H1 (cell line): ENCODE results near the gene AMN. TPM values are rescaled to one million over a fixed set of nuclear protein-coding genes. Genes with fewer than 3 reads are reported as not detected.

Experiments
- CTCF ChIA-PET: fragments of 300-600 bp; sonication (Branson Sonifier 250); formaldehyde crosslinking; loops from one replicate; lab custom pipeline; 2021; ENCODE audit not compliant: partially characterized antibody; lab: Charles Lee
- POLR2A ChIA-PET: fragments of 300-600 bp; sonication (Branson Sonifier 250); formaldehyde crosslinking; loops from one replicate; lab custom pipeline; 2021; ENCODE audit warnings: inconsistent platforms; ENCODE audit not compliant: partially characterized antibody; lab: Charles Lee
- DNase-seq, 2 experiments: peaks; one replicate each; pipeline versions ENCODE4 v3.0.0 to v3.0.0-alpha.2; 2010 to 2022; ENCODE audit warnings: low spot score in 2 of 2, low read depth in 1 of 2, mixed read lengths in 1 of 2
- FAIRE-seq: peaks from 2 replicates; lab custom pipeline; 2011; peaks lifted over from hg19 to GRCh38; lab: Jason Lieb, UNC
- H2AFZ ChIP-seq: 2 replicates; pipeline ENCODE4 v1.8.1; 2012; ENCODE audit warnings: low read length, inconsistent platforms
- H2AK5ac ChIP-seq: 2 replicates; pipeline ENCODE4 v1.6.1; 2013; ENCODE audit warnings: low read depth, low read length
- H2BK120ac ChIP-seq: replicated peaks from 2 replicates; pipeline ENCODE3; 2013; ENCODE audit warnings: low read depth, low read length, inconsistent platforms
- H2BK12ac ChIP-seq: 2 replicates; pipeline ENCODE4 v1.6.1; 2013; ENCODE audit warnings: low read depth, low read length
- H2BK15ac ChIP-seq: 2 replicates; pipeline ENCODE4 v1.6.1; 2013; ENCODE audit warnings: low read length
- H2BK20ac ChIP-seq: 2 replicates; pipeline ENCODE4 v1.6.1; 2013; ENCODE audit warnings: low read length
- H2BK5ac ChIP-seq: 2 replicates; pipeline ENCODE4 v1.6.1; 2013; ENCODE audit warnings: low read depth, low read length
- H3K14ac ChIP-seq: 2 replicates; pipeline ENCODE4 v1.6.1; 2013; ENCODE audit warnings: inconsistent platforms; ENCODE audit not compliant: insufficient read length
- H3K18ac ChIP-seq: 2 replicates; pipeline ENCODE4 v1.6.1; 2013; ENCODE audit warnings: low read length; ENCODE audit errors: extremely low read depth
- H3K23ac ChIP-seq: 2 replicates; pipeline ENCODE4 v1.6.1; 2013; ENCODE audit warnings: inconsistent platforms; ENCODE audit not compliant: insufficient read length
- H3K23me2 ChIP-seq: 2 replicates; pipeline ENCODE4 v1.6.1; 2013; ENCODE audit warnings: low read depth, low read length
- H3K27ac ChIP-seq: 2 replicates; pipeline ENCODE4 v1.6.1; 2011; ENCODE audit warnings: low read depth, low read length, inconsistent platforms
- H3K27me3 ChIP-seq, 4 experiments: replicated peaks in 1 of 4; 1 replicate in 1 of 4; 2 replicates in 3 of 4; pipeline versions ENCODE4 v1.6.1 to v1.8.1; 2011 to 2013; ENCODE audit warnings: low read length in 3 of 4, mild to moderate bottlenecking in 3 of 4, inconsistent platforms in 2 of 4, mixed read lengths in 2 of 4, moderate library complexity in 1 of 4; ENCODE audit not compliant: control insufficient read depth in 3 of 4, insufficient read depth in 3 of 4; ENCODE audit errors: extremely low read depth in 1 of 4
- H3K36me3 ChIP-seq, 4 experiments: 2 replicates each; pipeline versions ENCODE4 v1.6.1 to v1.8.1; 2011 to 2013; ENCODE audit warnings: mild to moderate bottlenecking in 4 of 4, low read length in 3 of 4, moderate library complexity in 2 of 4, control low read depth in 1 of 4, inconsistent platforms in 1 of 4; ENCODE audit not compliant: insufficient read depth in 4 of 4, control insufficient read depth in 2 of 4
- H3K4ac ChIP-seq: replicated peaks from 2 replicates; pipeline ENCODE3; 2013; ENCODE audit warnings: low read length, low read depth, mixed read lengths, inconsistent platforms; ENCODE audit not compliant: insufficient read length
- H3K4me1 ChIP-seq, 4 experiments: replicated peaks in 1 of 4; 1 replicate in 1 of 4; 2 replicates in 3 of 4; pipeline versions ENCODE4 v1.6.1 to v1.8.1; 2011 to 2013; ENCODE audit warnings: low read length in 3 of 4, inconsistent platforms in 2 of 4, mixed read lengths in 1 of 4; ENCODE audit not compliant: insufficient read depth in 4 of 4, control insufficient read depth in 3 of 4
- H3K4me2 ChIP-seq, 2 experiments: 2 replicates each; pipeline versions ENCODE4 v1.6.1 to v1.8.1; 2011 to 2013; ENCODE audit warnings: low read depth in 2 of 2, low read length in 2 of 2, control low read depth in 1 of 2, inconsistent platforms in 1 of 2, mild to moderate bottlenecking in 1 of 2; ENCODE audit not compliant: insufficient read depth in 1 of 2
- H3K4me3 ChIP-seq, 4 experiments: fragments of 200-600, 300-600 bp in 1 of 4; sonication (generic), shearing (Covaris generic), sonication (Bioruptor Twin) in 1 of 4; 2 replicates each; pipeline versions ENCODE4 v1.5.1 to v1.8.1; 2011 to 2016; ENCODE audit warnings: low read length in 4 of 4, low read depth in 3 of 4, control low read depth in 2 of 4, inconsistent platforms in 2 of 4, mild to moderate bottlenecking in 2 of 4, mixed read lengths in 1 of 4, moderate library complexity in 1 of 4; ENCODE audit not compliant: insufficient read depth in 2 of 4; ENCODE audit errors: extremely low read depth in 1 of 4
- H3K56ac ChIP-seq: replicated peaks from 2 replicates; pipeline ENCODE3; 2013; ENCODE audit warnings: low read depth, mild to moderate bottlenecking, mixed read lengths, low read length, inconsistent platforms; ENCODE audit not compliant: insufficient read length
- H3K79me1 ChIP-seq: 2 replicates; pipeline ENCODE4 v1.6.1; 2013; ENCODE audit warnings: low read depth, low read length, control low read depth
- H3K79me2 ChIP-seq, 2 experiments: 2 replicates each; pipeline versions ENCODE4 v1.6.1 to v1.8.1; 2012 to 2013; ENCODE audit warnings: low read length in 2 of 2, mild to moderate bottlenecking in 2 of 2, inconsistent platforms in 1 of 2; ENCODE audit not compliant: insufficient read depth in 2 of 2, control insufficient read depth in 1 of 2
- H3K9ac ChIP-seq, 4 experiments: replicated peaks in 1 of 4; 1 replicate in 1 of 4; 2 replicates in 3 of 4; pipeline versions ENCODE4 v1.6.1 to v1.8.1; 2011 to 2013; ENCODE audit warnings: low read depth in 3 of 4, low read length in 3 of 4, control low read depth in 2 of 4, mild to moderate bottlenecking in 2 of 4, moderate library complexity in 2 of 4, inconsistent platforms in 1 of 4; ENCODE audit errors: extremely low read depth in 1 of 4
- H3K9me3 ChIP-seq, 2 experiments: 2 replicates each; pipeline versions ENCODE4 v1.6.1 to v1.8.1; 2012 to 2013; ENCODE audit warnings: mild to moderate bottlenecking in 2 of 2, moderate library complexity in 2 of 2, control low read depth in 1 of 2, inconsistent platforms in 1 of 2, low read depth in 1 of 2, low read length in 1 of 2, mixed read lengths in 1 of 2; ENCODE audit not compliant: insufficient read depth in 2 of 2
- H4K20me1 ChIP-seq, 2 experiments: replicated peaks in 1 of 2; 2 replicates each; pipeline versions ENCODE3 to v1.8.1; 2011 to 2013; ENCODE audit warnings: inconsistent platforms in 2 of 2, low read length in 2 of 2, mild to moderate bottlenecking in 1 of 2; ENCODE audit not compliant: insufficient read depth in 2 of 2, control insufficient read depth in 1 of 2
- H4K5ac ChIP-seq: 2 replicates; pipeline ENCODE4 v1.6.1; 2013; ENCODE audit warnings: low read length, low read depth, mixed read lengths, inconsistent platforms; ENCODE audit not compliant: insufficient read length
- H4K8ac ChIP-seq: 2 replicates; pipeline ENCODE4 v1.8.0; 2013; ENCODE audit warnings: mild to moderate bottlenecking, moderate library complexity, low read length, inconsistent platforms; ENCODE audit not compliant: insufficient read depth; ENCODE audit errors: extremely low read depth
- H4K91ac ChIP-seq: replicated peaks from 2 replicates; pipeline ENCODE3; 2013; ENCODE audit warnings: low read length, mixed read lengths, inconsistent platforms; ENCODE audit not compliant: insufficient read length
- BACH1 ChIP-seq: IDR thresholded peaks from 2 replicates; pipeline ENCODE4 v1.6.1; 2012; ENCODE audit warnings: low read length, improper control_type of control experiment
- MAFK ChIP-seq: IDR thresholded peaks from 2 replicates; pipeline ENCODE4 v1.6.1; 2012; ENCODE audit warnings: low read depth, mild to moderate bottlenecking, improper control_type of control experiment, low read length
- SP2 ChIP-seq: IDR thresholded peaks from 2 replicates; pipeline ENCODE4 v1.6.1; 2012; ENCODE audit warnings: mild to moderate bottlenecking, low read length, inconsistent platforms
- TAF1 ChIP-seq: IDR thresholded peaks from 2 replicates; pipeline ENCODE4 v1.6.1; 2011; ENCODE audit warnings: mild to moderate bottlenecking, low read depth, low read length
- WGBS, 2 experiments: shearing (Covaris generic) in 1 of 2; methylation state at CpG; one replicate each; pipeline versions ENCODE4 v1.1.6 to v1.1.7; 2013 to 2015; ENCODE audit warnings: low lambda C conversion rate in 2 of 2, mixed read lengths in 2 of 2, inconsistent platforms in 1 of 2, low coverage in 1 of 2, missing lambda C conversion rate in 1 of 2; ENCODE audit not compliant: insufficient replicate concordance in 2 of 2, insufficient coverage in 1 of 2, insufficient read length in 1 of 2; ENCODE audit errors: extremely low coverage in 1 of 2, missing lambda C conversion rate in 1 of 2; 5-methylcytosine and 5-hydroxymethylcytosine counted together
- polyA plus RNA-seq, 7 experiments: library from polyadenylated mRNA; depleted of rRNA in 3 of 7; stranded (reverse) in 5 of 7; unstranded in 2 of 7; fragments of >200 nt in 5 of 7; fragments of 200-250 nt in 2 of 7; gene quantifications; 1 replicate in 5 of 7; 2 replicates in 1 of 7; 4 replicates in 1 of 7; pipeline versions ENCODE4 v1.2.1 to v1.2.3, GENCODE V29; 2011 to 2013; ENCODE audit warnings: missing spikeins in 2 of 7, mixed read lengths in 2 of 7
- total RNA-seq: library from RNA; stranded (reverse); fragmentation: NEBNext Ultra II Directional; extraction: Animal tissue kit (Norgen Biotek cat#: 25700); gene quantifications from 2 replicates; pipeline ENCODE4 v1.2.1, GENCODE V29; 2021

The AMN gene
- total and polyA plus RNA-seq, 2 of the 8 experiments (the other 6 are each of a cell fraction or from before 2014, with no cell fraction given): 0.77 to 1.5 TPM

DNA sequence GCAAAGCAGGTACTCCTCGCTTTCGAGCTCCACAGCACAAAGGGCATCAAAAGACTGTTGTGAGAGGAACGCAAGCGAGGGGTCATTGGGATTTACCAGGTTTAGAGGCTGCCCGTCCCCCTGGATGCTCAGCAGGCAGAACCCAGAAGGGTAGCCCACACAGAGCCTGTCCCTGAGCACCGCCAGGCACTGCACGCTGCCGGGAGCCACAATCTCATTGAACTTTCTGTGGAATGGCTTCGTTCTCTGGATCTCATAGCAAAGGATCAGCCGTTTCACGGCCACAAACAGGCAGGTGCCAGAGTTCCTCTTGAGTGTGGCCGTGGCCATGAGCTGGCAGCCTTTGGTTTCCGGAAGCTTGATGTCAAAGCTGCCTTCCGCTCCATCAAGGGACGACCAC, 21.5 kb downstream of the AMN start:
- Histone ChIP-seq H4K20me1 (peaks cover 0 to 8% of the 10 kb centered on the region in 2 experiments), H3K9ac (no peak overlapping the region), H3K4ac (no peak overlapping the region), H3K9me3 (no peaks in the 10 kb centered on the region), H3K4me3 (no peak overlapping the region), H3K36me3 (peaks cover 5 to 56% (median 36%) of the 10 kb centered on the region in 4 experiments), H2AFZ (no peak overlapping the region), H2BK15ac (no peak overlapping the region), H4K8ac (no peak overlapping the region), H3K79me1 (no peaks in the 10 kb centered on the region), H3K18ac (no peak overlapping the region), H3K4me1 (no peaks in the 10 kb centered on the region), H2BK5ac (no peak overlapping the region), H2AK5ac (no peak overlapping the region), H3K27ac (no peak overlapping the region), H4K5ac (no peak overlapping the region), H3K23me2 (no peaks in the 10 kb centered on the region), H3K23ac (no peak overlapping the region), H4K91ac (no peak overlapping the region), H2BK12ac (no peak overlapping the region), H3K27me3 (no peaks in the 10 kb centered on the region), H3K79me2 (no peaks in the 10 kb centered on the region), H3K56ac (no peak overlapping the region), H3K4me2 (no peak overlapping the region), H2BK20ac (no peak overlapping the region), H3K14ac (no peak overlapping the region), H2BK120ac (no peak overlapping the region)
- ChIA-PET CTCF (interaction anchor here (0.6 to 1.7 kb wide), 3 partner anchors 11 to 607 kb away, joined by 3 to 5 read pairs (median 3); no protein-coding TSS in a partner anchor), POLR2A (no interaction called here)
- WGBS, 2 experiments: 92% methylated on average over 15 of the region's 15 CpGs; no CpG with 5 or more reads in 1 of the 2 experiments
- DNase-seq (no peak), FAIRE-seq (no peak)
- TF ChIP-seq TAF1 (no peak), BACH1 (no peak), MAFK (no peak), SP2 (no peak)
